Activated CD8-positive, alpha-beta T cell treated with anti-CD3 and anti-CD28 coated beads for 36 hours (primary cell): ENCODE data around the gene CXCL1. TPM values are rescaled to one million over a fixed set of nuclear protein-coding genes. Genes with fewer than 3 reads are reported as not detected.

Experiments
- ATAC-seq: fragments of 200-7000 bp; cut with Tn5 transposase; one replicate; pipeline ENCODE4 v1.10.0; 2021; ENCODE audit warnings: mild to moderate bottlenecking, moderate library complexity
- CTCF ChIA-PET: fragments of 350-600 bp; sonication (Branson Sonifier 250); formaldehyde crosslinking; loops from one replicate; lab custom pipeline; 2021; ENCODE audit warnings: antibody characterized with exemption; lab: Charles Lee
- POLR2A ChIA-PET: fragments of 350-600 bp; sonication (Branson Sonifier 250); formaldehyde crosslinking; loops from one replicate; lab custom pipeline; 2021; ENCODE audit warnings: antibody characterized with exemption; lab: Charles Lee
- DNase-seq: peaks from one replicate; pipeline ENCODE4 v3.0.0-alpha.2; 2020
- H3K27ac Mint-ChIP-seq: one replicate; pipeline ENCODE4 v1.8.0; 2021; ENCODE audit warnings: mild to moderate bottlenecking, mixed read lengths
- H3K27me3 Mint-ChIP-seq: one replicate; pipeline ENCODE4 v1.8.0; 2021; ENCODE audit warnings: mixed read lengths
- H3K36me3 Mint-ChIP-seq: one replicate; pipeline ENCODE4 v1.8.0; 2021; ENCODE audit warnings: low read depth, mixed read lengths
- H3K4me1 Mint-ChIP-seq: one replicate; pipeline ENCODE4 v1.8.0; 2021; ENCODE audit warnings: low read depth, mixed read lengths
- H3K4me3 Mint-ChIP-seq: one replicate; pipeline ENCODE4 v1.8.0; 2021; ENCODE audit warnings: mild to moderate bottlenecking, moderate library complexity, mixed read lengths
- H3K9me3 Mint-ChIP-seq: one replicate; pipeline ENCODE4 v1.8.0; 2021; ENCODE audit warnings: mixed read lengths
- CTCF ChIP-seq: fragments of 200-600 bp; IDR thresholded peaks from one replicate; pipeline ENCODE4 v1.8.0; 2022; ENCODE audit warnings: antibody characterized with exemption, mild to moderate bottlenecking
- intact Hi-C: fragments of 100-400 bp; cut with micrococcal nuclease; formaldehyde crosslinking; loops from one replicate; pipeline ENCODE4 v1.10.0; 2022
- total RNA-seq, 2 experiments: library from RNA; stranded (reverse); gene quantifications; one replicate each; pipeline ENCODE4 v1.2.3, GENCODE V29; 2021

Gene CXCL1
- total RNA-seq, 2 experiments from 2014 or later, result not detected

GRCh38 chr4:73852771-73853170 is 16.4 kb upstream of the CXCL1 start:
- H3K36me3 Mint-ChIP-seq, result no peaks in the 10 kb centered on the region
- H3K27ac Mint-ChIP-seq, result no peak overlapping the region
- ATAC-seq (no peak), DNase-seq (no peak)
- intact Hi-C loops, result no loop called here
- H3K4me3 Mint-ChIP-seq, result no peak overlapping the region
- POLR2A ChIA-PET, result no interaction called here
- no peaks in the 10 kb centered on the region for H3K9me3 Mint-ChIP-seq
- peaks cover 4% of the 10 kb centered on the region for H3K27me3 Mint-ChIP-seq
- CTCF ChIA-PET, result no interaction called here
- no peaks in the 10 kb centered on the region for H3K4me1 Mint-ChIP-seq
- TF ChIP-seq CTCF, result no peak

- no peak for DNase-seq
- no peak for ATAC-seq
- TF ChIP-seq CTCF, result no peak
- no peak within 1 kb of the TSS for H3K27ac Mint-ChIP-seq
- H3K9me3 Mint-ChIP-seq, result no peaks in the 10 kb centered on the region
- ChIA-PET CTCF (no interaction called here), POLR2A (no interaction called here)
- H3K4me1 Mint-ChIP-seq, result no peaks in the 10 kb centered on the region
- no peaks in the 10 kb centered on the region for H3K36me3 Mint-ChIP-seq
- intact Hi-C loops, result no loop called here
- peaks cover 4% of the 10 kb centered on the region for H3K27me3 Mint-ChIP-seq
- H3K4me3 Mint-ChIP-seq, result no peak within 1 kb of the TSS
Measured at GRCh38 chr4:73853246-73853704, 15.9 kb upstream of the CXCL1 start, which contains the start of gene PF4V1. Gene PF4V1 (plus strand): TSS chr4:73853296. CDS start chr4:73853363, 67 bp downstream.

- CTCF ChIA-PET, result no interaction called here
- H3K27ac Mint-ChIP-seq, result no peak overlapping the region
- no peak overlapping the region for H3K4me3 Mint-ChIP-seq
- POLR2A ChIA-PET, result no interaction called here
- H3K27me3 Mint-ChIP-seq, result peaks cover 4% of the 10 kb centered on the region
- intact Hi-C loops, result no loop called here
- no peaks in the 10 kb centered on the region for H3K36me3 Mint-ChIP-seq
- no peaks in the 10 kb centered on the region for H3K4me1 Mint-ChIP-seq
- DNase-seq (no peak), ATAC-seq (no peak)
- TF ChIP-seq CTCF, result no peak
- no peaks in the 10 kb centered on the region for H3K9me3 Mint-ChIP-seq
Measured at GRCh38 chr4:73853718-73854473, 15.3 kb upstream of the CXCL1 start.

GRCh38 chr4:73855406-73855805 is 13.8 kb upstream of the CXCL1 start:
- POLR2A ChIA-PET, result no interaction called here

More at GRCh38 chr4:73855406-73855805, 13.8 kb upstream of the CXCL1 start:
- CTCF ChIA-PET, result interaction anchor here (0.5 kb wide), 1 partner anchor 12 kb away, joined by 3 read pairs; no protein-coding TSS in a partner anchor
- no peak for DNase-seq
- intact Hi-C loops, result no loop called here
- Mint-ChIP-seq H3K4me3 (no peak overlapping the region), H3K36me3 (no peaks in the 10 kb centered on the region), H3K9me3 (no peaks in the 10 kb centered on the region), H3K4me1 (no peaks in the 10 kb centered on the region), H3K27me3 (peaks cover 4% of the 10 kb centered on the region), H3K27ac (no peak overlapping the region)
- TF ChIP-seq CTCF, result no peak
- ATAC-seq, result no peak
